Measurements from ENCODE around the gene SESN1.
A peak's percentile ranks its signal among the peaks of the same experiment; 100 is the strongest.
"Not testable (repeated sequence)": the region's sequence is repeated elsewhere in the genome, so short reads cannot be mapped to it uniquely, and the experiment has no call there.

SESN1 gene

DNA sequence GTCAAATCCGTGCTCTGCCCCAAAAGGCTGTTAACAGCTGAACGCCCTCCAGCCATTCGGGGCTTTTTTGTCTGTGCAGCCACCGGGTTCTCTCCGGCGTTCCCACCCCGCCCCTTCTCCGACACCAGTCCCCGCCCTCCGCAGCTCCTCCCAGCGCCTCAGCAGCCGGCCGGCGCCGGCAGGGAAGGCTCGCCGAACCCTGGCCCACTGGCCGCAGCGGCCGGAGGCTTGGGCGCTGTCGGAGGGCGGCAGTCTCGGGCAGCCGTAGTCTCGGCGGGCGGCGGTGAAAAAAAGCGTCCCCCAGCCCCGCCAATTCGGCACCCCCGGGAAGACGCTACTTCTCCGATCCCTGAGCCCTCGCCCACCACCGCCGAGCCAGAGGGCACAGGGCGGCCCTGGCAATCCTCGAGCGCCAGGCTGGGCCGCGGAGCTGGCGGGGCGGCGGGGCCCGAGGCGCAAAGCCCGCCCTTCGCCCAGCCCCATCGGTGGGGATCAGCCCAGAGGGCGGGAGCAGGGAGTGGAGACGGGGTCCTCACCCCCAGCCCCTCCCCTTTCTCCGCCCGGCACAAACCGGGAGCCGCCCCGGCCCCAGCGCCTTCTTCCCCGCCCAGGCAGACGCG, at the start of gene SESN1:
SESN1 (minus strand) TSS at position 431 of the 620 bp plus-strand sequence. CDS start 773 bp downstream, outside the sequence.
- DNase-seq, result peak; percentile 82

DNA sequence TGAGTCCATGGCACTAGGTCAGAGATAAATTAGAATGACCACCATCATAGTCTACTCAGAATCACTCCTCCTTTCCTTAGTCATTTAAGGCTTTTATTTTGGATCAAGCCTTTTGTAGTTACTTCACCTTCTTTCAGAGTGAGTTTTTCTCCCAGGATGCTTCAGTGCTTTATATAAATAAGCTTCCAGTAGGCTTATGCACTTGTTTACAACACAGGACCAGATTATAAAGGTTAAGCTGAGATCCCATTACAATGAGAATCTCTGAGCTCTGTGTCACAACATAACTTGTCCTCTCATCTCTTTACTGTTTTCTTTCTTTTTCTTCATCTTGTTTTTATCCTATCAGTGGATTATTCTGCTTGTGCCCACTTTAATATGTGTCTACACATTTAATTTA, 48.5 kb upstream of the SESN1 start:
- DNase-seq, result no peak

DNA sequence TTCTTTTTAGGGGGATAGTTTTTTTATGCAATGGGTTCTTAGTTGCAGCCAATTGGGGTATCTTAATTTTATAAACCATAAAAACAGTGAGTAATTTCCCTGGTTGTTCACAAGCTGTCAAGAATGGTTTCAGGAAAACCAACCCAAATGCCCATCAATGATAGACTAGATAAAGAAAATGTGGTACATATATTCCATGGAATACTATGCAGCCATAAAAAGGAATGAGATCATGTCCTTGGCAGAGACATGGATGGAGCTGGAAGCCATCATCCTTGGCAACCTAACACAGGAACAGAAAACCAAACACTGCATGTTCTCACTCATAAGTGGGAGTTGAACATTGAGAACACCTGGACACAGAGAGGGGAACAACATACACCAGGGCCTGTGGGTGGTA, 47.4 kb upstream of the SESN1 start:
- not testable (repeated sequence) for DNase-seq

DNA sequence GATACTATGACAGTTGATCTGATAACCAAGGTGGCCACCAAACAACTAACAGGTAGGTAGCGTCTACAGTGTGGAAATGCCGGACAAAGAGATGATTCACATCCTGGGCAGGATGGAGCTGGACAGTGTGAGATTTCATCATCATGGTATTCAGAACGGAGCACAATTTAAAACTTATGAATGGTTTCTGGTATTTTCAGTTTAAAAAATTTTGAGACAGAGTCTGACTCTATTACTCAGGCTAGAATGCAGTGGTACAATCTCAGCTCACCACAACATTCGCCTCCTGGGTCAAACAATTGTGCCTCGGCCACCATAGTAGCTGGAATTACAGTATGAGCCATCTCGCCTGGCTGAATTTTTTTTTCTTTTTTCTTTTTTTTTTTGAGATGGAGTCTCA, 44.5 kb upstream of the SESN1 start:
- DNase-seq, result no peak

DNA sequence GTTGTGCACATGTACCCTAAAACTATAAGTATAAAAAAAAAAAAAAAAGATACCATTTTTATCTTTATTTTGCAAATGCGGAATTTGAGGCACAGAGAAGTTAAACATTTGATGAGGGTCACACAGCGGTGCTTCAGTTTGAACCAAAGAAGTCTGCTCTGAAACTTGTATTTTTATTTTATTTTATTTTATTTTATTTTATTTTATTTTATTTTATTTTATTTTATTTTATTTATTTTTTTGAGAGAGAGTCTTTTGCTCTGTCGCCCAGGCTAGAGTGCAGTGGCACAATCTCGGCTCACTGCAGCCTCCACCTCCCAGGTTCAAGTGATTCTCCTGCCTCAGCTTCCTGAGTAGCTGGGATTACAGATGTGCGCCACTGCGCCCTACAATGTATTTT, 41.9 kb upstream of the SESN1 start:
- DNase-seq, result not testable (repeated sequence)

DNA sequence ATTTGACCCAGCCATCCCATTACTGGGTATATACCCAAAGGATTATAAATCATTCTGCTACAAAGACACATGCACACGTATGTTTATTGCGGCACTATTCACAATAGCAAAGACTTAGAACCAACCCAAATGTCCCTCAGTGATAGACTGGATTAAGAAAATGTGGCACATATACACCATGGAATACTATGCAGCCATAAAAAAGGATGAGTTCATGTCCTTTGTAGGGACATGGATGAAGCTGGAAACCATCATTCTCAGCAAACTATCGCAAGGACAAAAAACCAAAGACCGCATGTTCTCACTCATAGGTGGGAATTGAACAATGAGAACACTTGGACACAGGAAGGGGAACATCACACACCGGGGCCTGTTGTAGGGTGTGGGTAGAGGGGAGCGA, 41.4 kb upstream of the SESN1 start:
- not testable (repeated sequence) for DNase-seq

DNA sequence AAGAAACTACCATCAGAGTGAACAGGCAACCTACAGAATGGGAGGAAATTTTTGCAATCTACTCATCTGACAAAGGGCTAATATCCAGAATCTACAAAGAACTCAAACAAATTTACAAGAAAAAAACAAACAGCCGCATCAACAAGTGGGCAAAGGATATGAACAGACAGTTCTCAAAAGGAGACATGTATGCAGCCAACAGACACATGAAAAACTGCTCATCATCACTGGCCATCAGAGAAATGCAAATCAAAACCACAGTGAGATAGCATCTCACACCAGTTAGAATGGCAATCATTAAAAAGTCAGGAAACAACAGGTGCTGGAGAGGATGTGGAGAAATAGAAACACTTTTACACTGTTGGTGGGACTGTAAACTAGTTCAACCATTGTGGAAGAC, 41.0 kb upstream of the SESN1 start:
- not testable (repeated sequence) for DNase-seq

DNA sequence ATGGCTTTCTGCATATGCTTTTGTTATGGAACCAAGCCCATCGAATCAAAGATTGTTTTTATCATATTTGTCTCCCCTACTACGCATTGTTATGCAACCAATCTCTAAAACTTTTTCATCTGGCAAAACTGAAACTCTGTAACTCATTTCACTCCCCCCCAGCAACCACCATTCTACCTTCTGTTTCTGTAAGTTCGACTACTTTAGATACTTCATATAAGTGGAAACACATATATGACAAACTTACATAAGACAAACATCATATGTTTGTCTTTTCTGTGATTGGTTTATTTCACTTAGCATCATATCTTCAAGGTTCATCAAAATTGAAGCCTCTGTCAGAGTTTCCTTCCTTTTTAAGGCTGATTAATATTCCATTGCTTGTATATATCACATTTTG, 35.4 kb upstream of the SESN1 start:
- no peak for DNase-seq

DNA sequence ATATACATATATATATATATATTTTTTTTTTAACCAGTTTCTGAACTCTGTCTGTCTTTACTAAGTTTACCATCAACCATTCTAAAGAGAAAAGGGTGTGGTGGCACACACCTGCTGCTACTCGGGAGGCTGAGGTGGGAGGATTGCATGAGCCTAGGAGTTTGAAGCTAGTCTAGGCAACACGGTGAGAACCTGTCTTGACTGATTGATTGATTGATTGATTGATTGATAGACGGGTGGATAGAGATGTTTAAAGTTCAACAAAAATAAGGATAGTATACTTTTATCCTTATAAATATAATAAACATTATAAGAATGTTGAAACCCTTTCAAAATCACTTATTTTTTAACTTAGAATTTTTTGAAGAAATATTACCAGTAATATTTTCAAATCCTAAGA, 30.9 kb upstream of the SESN1 start:
- DNase-seq, result no peak

DNA sequence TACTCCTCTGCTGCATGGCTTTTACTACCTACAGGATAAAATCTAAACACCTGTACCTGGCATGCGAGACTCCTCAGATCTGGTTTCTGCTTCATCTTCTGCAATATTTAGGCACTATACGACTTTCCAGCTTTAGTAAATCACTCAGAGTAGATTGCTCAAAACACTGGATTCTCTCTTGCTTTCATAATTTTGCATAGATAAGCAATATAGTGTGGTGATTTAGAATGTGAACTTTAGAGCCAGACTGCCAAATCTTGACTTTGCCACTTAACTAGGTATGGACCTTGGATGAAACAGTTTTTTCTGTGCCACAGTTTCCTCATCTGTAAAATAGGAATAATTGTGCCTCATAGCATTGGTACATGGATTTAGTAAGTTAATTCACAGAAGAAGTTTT, 29.6 kb upstream of the SESN1 start:
- DNase-seq, result no peak

DNA sequence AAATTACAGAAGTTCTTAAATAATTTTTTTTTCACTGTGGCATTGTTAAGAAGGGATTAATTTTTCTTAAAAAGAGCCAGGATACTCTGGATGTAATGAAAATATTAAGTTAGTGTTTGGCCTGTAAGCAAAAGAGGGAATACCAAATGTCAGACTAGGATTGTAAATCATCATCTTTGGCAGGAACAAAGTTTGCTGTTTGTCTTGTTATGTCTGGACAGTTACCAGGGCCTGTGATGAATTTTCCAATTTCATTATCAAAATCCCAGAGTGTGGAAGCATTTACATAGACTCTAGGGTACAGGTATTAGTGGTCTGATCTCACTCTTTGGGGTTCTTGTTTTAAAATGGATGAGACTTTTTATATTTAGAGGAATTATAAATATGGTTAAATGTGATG, 26.8 kb upstream of the SESN1 start:
- DNase-seq, result no peak

DNA sequence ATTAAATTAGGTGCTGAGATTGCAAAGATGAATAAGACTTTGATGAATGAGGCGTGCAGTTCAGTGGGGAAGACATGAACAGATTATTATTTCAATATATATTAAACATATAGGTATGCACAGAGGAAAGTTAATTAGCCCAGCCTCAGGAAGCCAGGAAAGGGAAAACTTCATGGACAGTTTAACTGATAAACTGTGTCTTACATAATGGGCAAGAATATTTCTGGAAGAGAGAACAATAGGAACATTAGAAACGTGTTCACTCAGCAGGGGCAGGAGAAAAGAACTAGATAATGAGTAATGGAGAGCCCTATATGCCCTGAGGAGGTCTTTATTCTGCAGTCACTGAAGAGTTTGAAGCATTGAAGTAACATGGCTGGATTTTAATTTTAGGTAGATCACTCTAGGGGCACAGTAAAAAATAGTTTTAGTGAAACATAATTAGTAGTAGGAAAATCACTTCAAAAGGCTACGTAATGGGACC, 24.3 kb upstream of the SESN1 start:
- no peak for DNase-seq

DNA sequence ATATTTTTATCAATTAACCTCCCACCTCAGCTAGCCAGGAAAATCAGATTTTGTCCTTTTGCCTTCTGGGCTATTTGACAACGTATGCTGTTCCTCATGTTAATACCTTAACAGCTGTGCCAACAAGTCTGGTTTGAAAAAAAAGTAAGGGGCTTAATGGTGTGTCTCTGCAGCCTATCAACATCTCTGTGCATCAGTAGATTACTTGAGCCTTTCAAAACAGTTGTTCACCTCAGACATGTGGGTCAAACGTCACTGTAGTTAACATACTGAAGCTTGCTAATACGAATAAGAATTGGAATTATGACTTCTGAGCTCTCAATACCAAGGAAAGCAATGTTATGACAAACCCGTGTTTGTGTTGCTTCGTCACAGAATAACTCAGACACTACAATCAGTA, 23.7 kb upstream of the SESN1 start:
- no peak for DNase-seq

DNA sequence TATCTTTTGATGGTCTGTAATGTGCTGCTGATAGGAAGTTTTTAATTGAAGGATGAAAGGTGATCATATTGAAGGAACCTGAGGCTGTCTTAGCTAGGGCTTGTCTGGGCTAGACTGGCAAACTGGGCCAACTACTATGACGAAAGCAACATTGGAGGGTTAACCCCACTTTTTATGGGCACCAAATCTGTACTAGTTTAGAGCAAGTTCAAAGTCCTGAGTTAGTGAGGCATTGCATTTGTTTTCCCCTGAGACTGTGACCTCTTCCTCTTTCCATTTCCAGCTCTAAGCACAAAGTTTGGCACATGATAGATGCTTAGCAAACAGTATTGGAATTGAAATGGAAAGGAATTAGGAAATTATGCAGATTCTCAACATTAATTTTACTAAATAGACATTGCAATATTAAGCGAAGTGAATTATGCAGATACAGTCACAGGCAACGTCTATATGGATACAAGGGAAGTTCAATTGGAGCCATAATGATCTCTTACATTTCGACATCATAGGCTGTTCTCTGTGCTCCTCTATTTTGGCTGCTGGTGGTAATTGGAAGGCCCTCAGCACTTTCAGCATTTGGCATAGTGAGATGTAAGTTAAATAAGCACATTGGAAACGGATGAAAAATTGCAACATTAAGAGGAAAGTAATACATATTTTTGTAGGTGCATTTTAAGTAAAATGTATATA, 22.8 kb upstream of the SESN1 start:
- DNase-seq, result no peak

DNA sequence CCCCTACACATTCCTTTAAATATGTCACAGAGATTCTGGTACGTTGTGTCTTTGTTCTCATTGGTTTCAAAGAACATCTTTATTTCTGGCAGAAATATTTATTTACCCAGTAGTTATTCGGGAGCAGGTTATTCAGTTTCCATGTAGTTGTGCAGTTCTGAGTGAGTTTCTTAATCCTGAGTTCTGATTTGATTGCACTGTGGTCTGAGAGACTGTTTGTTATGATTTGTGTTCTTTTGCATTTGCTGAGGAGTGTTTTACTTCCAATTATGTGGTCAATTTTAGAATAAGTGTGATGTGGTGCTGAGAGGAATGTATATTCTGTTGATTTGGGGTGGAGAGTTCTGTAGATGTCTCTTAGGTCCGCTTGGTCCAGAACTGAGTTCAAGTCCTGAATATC, 18.0 kb upstream of the SESN1 start:
- not testable (repeated sequence) for DNase-seq

DNA sequence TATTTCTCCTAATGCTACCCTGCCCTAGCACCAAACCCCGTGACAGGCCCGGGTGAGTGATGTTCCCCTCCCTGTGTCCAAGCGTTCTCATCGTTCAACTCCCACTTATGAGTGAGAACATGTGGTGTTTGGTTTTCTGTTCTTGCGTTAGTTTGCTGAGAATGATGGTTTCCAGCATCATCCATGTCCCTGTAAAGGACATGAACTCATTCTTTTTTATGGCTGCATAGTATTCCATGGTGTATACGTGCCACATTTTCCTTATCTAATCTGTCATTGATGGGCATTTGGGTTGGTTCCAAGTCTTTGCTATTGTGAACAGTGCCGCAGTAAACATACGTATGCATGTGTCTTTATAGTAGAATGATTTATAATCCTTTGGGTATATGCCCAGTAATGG, 15.0 kb upstream of the SESN1 start:
- DNase-seq, result not testable (repeated sequence)

DNA sequence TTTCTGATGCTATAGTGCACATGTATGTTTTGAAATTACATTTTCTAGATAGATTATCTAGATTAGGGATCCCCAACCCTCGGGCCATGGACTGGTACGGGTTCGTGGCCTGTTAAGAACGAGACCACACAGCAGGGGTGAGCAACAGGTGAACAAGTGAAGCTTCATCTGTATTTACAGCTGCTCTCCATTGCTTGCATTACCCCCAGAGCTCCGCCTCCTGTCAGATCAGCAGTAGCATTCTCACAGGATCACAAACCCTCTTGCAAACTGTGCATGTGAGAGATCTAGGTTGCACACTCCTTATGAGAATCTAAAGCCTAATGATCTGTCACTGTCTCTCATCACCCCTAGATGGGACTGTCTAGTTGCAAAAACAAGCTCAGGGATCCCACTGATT, 11.0 kb upstream of the SESN1 start:
- DNase-seq, result no peak

DNA sequence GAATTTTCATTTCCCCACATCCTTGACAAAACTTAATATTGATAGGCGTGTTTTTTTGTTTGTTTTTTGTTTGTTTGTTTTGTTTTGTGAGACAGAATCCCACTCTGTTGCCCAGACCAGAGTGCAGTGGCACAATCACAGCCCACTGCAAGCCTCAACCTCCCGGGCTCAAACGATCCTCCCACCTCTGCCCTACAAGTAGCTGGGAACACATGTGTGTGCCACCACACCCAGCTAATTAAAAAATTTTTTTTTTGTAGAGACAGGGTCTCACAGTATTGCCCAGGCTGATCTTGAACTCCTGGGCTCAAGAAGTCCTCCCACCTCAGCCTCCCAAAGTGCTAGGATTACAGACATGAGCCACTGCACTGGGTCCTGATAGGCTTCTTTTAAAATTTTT, 9.9 kb upstream of the SESN1 start:
- DNase-seq, result no peak

DNA sequence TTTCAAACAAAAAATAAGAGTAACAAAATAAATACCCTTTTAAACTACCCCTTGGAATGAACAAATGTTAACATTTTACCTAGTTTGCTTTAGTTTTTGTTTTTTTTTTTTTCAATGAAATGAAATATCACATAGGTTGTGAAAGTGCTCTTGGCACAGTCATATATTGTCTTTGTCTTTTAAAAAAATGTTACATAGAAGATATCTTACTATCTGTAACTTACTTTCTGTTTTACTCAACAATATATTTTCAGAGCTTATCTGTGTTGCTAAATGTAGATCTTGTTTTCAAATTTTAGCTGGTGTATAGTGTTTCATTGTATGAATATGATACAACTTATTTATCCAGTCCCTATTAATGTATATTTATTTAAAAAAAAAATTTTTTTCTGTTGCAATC, 9.3 kb upstream of the SESN1 start:
- DNase-seq, result no peak

DNA sequence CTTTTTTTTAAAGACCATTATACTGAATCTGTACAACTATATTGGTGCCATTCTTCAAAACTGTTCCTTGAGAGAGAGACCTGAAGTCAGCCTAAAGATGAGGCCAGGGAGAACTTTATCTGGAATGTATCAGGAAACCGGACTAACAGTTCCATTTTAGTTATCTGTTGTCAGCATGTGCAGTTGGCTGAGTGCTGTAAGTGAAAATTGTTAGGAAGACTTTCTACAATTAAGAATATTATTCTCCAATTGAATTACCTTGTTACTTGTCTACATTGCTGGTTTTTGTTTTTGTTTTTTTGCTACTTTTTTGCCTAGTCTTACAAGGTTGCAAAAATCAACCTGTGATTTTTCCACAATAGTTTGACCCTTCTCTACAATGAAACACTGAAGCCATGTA, 8.1 kb upstream of the SESN1 start:
- DNase-seq, result no peak

DNA sequence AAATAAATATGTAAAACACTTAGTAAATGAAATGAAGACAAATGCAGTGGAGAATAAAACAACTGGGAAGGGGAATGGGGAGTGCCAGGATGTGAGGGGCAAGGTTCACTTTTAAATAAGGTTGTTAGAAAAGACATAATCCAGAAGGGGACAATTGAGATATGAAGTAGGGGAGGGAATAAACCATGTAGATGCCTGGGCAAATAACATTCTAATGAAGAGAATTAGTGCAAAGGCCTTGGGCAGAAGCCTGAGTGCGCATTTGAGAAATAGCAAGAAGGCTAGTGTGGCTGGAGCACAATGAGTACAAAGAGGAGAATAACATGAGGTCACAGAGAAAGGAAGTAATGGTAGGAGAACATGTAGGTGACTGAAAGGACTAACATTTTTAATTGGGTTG, 3.0 kb upstream of the SESN1 start:
- DNase-seq, result no peak

DNA sequence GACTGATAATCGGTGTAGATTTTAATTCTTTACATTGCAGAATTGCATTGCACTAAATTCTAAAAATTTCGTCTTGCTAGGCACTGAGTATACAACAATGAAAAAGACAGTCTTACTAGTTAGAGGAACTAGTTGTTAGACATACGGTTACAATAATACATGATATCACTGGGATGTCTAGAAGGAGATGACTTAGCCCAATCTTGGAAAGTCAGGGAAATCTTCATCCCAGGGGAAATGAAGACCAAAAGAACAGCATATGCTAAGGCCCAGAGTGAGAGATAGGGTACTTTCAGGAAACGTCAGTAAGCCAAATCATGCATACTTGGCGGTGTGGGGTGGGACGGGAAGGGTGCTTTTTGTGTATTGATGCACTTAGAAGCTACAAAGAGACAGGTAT, 1.6 kb upstream of the SESN1 start:
- no peak for DNase-seq

DNA sequence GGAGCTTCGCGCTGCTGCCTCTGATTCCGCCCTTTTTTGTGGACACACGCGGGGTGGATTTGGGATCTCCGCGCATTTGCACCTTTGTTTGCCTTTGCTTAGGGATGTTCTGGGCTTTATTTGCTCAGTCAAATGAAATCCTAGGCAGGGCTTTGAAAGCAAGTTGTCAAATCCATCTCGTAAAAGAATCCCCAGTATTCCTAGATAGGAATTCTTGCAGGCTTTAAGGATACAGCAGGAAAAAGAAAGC, 1.1 kb upstream of the SESN1 start:
- DNase-seq, result no peak

DNA sequence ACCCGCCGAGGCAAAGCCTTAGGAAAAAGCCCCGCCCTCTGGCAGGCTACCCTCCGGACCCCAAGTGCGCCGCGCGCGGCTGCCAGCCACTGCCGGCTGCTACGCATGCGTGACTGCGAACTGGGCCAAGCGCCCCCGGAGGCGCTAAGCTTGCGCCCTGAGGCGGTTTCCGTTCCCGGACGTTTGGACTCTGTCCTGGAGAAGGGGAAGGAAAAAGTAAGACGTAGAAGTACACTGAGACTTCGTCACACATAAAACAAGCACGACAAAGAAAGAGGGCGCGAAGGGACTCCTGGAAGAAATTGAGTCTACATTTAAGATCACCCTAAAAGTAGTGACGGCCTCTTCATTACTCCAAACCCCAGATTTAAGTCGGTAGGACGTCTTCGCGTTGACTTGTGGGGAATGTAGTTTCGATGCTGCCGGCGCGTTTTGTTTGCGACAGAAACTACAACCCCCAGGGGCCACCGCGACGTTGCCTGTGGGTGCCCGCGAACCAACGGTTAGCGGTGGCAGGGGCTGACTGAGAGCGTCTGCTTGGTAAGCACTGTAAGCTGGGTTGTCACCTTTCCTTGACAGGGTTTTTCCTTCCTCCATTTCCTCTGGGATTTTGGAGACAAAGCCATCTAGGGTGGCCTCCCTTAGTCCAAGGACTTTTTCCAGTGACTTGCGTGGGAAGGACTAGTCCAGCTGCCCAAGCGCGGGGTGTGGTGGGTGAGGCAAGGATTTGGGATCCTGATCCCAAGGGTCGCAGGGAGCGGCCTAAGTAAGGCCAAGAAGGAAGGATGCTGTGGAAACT, 589 bp upstream of the SESN1 start, which contains the start of gene CEP57L1:
CEP57L1 (plus strand) TSS at position 472 of the 799 bp plus-strand sequence. CDS start 49,715 bp downstream, outside the sequence.
- peak; percentile 92 for DNase-seq
